GM19468 (cell line): ENCODE measurements around the gene DOP1B.
"Not testable (repeated sequence)": the region's sequence is repeated elsewhere in the genome, so short reads cannot be mapped to it uniquely, and the experiment has no call there.

ENCODE experiments used
- ATAC-seq: cut with Tn5 transposase; IDR thresholded peaks from one replicate; pipeline ENCODE4 v1.9.1; 2021; ENCODE audit warnings: mild to moderate bottlenecking, moderate library complexity, moderate number of reproducible peaks; ENCODE audit not compliant: unreplicated experiment; ENCODE audit errors: extremely low read depth

DOP1B gene

DNA sequence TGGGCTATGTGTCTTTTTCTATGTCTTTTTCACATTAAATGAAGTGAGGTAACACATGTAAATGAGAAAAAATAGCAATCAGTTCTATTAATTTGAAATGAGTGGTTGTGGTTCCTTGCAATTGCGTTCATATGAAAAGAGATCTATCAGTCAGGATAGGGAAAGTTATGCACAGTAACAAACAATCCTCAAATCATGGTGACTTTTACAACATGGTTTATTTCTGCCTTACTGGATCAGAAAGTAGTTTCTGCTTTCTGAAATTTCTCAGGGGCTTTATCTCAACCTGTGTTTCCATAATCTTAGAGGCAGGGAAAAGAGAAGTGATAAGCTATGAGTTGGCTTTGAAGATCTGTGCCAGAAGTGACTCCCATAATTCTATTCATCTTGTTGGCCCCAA, 39.0 kb downstream of the DOP1B start:
- ATAC-seq = no peak

DNA sequence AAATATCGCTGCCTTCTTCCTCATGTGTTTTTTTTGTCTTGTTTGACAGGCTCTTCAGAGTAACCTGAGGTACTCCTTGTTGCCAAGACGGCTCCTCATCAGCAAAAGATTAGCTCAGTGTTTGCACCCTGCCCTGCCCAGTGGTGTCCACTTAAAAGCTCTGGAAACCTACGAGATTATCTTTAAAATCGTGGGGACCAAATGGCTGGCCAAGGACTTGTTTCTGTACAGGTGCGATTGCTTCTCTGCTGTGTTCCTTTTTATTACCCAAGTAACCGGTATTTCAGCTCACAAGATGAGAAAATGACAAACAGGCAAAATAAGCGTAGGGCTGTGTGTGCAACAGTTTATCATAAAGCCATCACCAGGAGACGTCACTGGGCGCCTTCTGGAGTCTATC, 42.4 kb downstream of the DOP1B start:
- no peak for ATAC-seq

DNA sequence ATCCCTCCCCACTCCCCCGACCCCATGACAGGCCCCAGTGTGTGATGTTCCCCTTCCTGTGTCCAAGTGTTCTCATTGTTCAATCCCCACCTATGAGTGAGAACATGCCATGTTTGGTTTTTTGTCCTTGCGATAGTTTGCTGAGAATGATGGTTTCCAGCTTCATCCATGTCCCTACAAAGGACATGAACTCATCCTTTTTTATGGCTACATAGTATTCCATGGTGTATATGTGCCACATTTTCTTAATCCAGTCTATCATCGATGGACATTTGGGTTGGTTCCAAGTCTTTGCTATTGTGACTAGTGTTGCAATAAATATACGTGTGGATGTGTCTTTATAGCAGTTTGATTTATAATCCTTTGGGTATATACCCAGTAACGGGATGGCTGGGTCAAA, 43.0 kb downstream of the DOP1B start:
- ATAC-seq = not testable (repeated sequence)

DNA sequence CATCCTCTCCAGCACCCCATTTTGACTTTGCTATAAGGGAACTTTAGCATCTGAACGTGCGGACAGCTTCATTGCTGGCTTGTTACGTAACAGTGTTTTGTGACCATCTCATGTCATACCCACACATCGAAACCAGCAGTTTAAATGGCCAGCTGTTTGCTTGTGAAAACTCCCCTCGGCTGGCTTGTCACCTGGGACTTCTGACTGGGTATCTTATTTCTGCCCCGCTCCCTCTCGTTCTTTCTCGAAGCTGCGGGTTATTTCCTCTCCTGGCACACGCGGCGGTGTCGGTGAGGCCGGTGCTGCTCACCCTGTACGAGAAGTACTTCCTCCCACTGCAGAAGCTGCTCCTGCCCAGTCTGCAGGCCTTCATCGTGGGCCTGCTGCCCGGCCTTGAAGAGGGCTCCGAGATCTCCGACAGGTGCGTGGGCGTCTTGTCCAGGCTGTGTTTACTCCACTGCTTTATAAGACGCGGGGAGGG, 43.5 kb downstream of the DOP1B start:
- ATAC-seq = no peak

DNA sequence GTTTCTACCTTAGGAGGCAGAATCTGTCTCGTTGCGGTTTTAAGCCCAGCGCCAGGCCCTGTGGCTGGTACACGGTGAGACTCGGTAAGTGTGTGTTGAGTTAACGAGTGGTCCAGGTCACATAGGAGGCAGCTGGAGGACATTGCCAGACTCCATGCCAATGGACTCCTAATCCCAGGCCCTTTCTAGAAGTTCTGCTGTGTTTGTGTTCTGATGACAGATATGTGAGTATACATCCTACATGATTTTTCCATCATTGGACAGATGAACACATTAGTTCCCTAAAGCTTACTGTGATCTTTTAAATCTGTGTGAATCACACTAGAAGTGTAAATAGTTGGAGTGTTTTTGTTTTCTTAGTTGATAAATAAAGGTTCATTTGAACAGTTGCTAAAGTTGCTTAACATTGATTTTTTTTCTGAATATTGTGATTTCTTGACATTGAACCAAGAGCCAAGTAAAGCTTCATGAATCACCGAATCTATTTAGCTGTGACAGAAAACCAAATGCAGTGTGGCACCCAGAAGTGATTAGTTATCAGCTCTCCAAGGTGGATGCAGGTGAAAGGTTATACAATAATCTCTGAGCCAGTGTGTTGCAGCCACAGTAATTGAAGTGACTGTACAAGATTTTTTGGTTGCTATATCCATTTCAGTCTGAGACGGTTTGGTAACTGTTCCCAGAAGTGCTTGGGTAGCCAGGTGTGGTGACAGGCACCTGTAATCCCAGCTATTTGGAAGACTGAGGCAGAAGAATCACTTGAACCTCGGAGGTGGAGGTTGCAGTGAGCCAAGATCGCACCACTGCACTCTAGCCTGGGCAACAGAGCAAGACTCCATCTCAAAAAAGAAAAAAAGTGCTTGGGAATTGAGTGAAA, 46.3 kb downstream of the DOP1B start:
- ATAC-seq = no peak

DNA sequence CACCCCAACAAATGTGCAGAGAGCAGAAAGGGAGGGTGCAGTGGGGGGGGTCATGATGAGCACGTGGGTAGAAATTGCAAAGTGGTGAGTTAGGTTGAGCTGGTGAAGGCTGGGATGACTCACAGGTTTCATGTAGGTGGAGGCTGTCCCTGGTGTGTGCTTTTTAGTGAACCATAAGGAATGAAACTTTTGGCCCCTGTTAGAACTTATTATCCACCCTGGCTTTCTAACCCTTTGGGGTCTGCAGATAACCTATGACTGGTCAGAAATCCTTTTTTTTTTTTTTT, 46.9 kb downstream of the DOP1B start:
- ATAC-seq = no peak

DNA sequence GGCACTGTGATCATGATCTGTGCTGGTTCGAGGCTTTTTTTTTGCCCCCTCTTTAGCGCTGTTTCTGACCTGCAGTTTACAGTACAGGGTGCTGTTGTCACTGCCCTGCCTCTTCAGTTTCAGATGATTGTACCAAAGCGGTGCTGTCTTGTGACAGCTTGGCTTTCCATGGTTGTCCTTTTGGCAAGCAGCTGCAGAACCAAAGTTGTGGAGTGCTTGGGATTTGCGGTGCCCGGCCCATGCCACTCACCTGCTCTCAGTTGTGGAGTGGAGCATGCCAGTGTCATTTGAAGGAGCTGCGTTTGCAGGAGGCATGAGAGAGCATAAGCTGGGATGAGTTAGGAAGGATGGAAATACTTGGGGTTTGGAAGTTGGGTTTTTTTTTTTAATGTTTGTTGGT, 48.4 kb downstream of the DOP1B start:
- no peak for ATAC-seq

DNA sequence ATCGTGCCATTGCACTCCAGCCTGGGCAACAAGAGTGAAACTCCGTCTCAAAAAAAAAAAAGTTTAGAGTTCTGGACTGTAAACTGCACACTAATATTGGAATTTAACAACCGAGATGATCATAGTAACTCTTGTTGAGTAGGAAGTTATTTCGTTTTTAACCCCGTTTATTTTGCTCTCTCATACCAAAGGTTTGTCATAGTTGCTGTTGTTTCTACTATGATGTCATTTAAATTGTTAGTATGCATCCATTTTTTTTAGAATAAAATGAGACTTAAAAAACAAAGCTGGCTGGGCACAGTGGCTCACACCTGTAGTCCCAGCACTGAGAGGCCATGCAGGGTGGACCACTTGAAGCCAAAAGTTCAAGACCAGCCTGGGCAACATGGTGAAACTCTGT, 49.3 kb downstream of the DOP1B start:
- no peak for ATAC-seq
